ENCODE measurements around the gene KRTAP10-1. TPM values are rescaled to one million over a fixed set of nuclear protein-coding genes. Genes with fewer than 3 reads are reported as not detected.

Gene KRTAP10-1
- total RNA-seq, 4 donors from 2014 or later, result not detected

DNA sequence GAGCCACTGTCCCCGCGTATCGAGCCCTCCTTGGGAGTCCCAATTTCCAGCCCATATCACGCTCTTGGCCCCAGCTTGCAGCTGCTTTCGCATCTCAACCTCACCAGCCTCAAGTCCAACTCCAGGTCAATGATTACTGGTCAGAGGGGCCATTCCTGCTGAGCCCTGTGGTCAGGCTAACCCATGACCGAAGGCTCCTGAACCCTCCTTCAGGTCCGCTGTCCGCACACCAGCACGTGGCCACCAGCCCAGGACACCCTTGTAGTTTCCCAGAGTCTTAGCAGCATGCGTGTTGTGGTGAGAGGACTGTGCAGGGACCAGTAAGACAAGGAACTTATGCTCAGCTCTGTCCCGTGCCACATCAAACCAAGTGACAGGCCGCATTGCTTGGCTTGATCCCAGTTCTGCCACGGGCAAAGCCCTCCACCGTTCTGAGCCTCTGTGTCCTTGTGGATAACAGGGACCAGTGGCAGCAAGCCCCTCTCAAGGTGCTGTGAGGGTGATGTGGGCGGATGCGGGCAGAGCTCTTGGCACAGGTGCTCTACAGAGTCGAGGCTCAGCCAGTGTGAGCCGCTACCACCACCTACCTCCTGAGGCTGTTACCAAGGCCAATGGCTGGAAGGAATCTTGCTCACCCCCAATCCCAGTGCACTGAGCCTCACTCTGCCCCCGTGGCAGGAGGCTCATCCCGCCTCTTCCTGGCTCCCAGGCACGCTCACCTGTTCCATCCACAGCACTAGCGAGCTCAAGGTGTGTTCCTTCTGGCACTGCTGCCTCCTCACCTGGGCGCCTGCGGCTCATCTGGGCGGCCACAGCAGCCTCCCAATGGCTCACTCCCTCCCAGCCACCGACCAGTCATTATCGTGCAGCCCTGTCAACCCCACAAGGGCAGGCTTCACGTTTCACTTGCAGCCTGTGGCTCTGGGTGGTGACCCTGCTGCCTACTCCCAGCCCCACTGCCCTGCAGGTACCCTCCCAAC, 20.4 kb downstream of the KRTAP10-1 start:
- Histone ChIP-seq H3K9me3 (no peaks in the 10 kb centered on the region), H3K36me3 (no peaks in the 10 kb centered on the region), H3K27me3 (no peaks in the 10 kb centered on the region), H3K27ac (no peak overlapping the region), H3K4me1 (no peaks in the 10 kb centered on the region), H3K4me3 (no peak overlapping the region)
- TF ChIP-seq CTCF (IDR thresholded peaks at IDR 0.05) (no peak), POLR2A (IDR thresholded peaks at IDR 0.05) (no peak)
- intact Hi-C loops (cut with DNase I; ENCODE audit: low total_unique reads), result no loop called here
- DNase-seq, result no peak

GRCh38 chr21:44518686-44519085, 21.3 kb downstream of the KRTAP10-1 start:
- Histone ChIP-seq H3K36me3 (no peaks in the 10 kb centered on the region), H3K27ac (no peak overlapping the region), H3K4me3 (no peak overlapping the region), H3K27me3 (no peaks in the 10 kb centered on the region), H3K4me1 (no peaks in the 10 kb centered on the region), H3K9me3 (no peaks in the 10 kb centered on the region)
- TF ChIP-seq POLR2A (IDR thresholded peaks at IDR 0.05), result no peak
- no peak for TF ChIP-seq CTCF (IDR thresholded peaks at IDR 0.05)
- intact Hi-C loops (cut with DNase I; ENCODE audit: low total_unique reads), result no loop called here
- no peak for DNase-seq

DNA sequence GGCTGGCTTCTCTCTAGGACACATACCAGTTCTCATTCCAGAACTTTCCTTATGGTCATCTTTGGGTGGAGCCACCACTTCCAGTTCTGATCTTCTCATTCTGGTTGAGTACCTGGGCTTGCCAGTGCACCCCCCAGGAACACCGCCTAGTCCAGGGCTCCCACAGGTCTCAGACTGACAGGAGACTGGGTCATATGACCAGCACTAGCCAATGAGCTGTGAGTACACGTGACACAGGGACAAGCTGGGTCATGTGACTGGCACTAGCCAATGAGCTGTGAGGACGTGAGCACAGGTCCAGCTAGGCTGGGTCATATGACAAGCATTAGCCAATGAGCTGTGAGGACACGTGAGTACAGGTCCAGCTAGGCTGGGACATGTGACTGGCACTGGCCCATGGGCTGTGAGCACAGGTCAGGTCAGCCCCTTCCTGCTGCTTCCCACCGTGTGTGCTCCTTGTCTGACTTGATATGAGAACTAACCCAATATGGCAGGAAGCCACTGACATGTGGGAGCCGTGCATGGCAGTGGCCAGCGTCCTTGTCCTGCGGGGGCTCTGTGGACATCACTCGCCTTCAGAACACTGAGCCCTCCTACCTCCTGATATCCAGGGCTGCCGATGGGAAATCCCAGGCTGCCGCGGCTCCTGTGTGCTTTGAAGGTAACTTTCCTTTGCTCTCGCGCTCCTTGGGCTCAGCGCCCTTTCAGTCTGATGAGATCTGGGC, 22.7 kb downstream of the KRTAP10-1 start:
- H3K4me3 ChIP-seq, result no peak overlapping the region
- H3K27ac ChIP-seq, result no peak overlapping the region
- TF ChIP-seq CTCF (IDR thresholded peaks at IDR 0.05), result no peak
- TF ChIP-seq POLR2A (IDR thresholded peaks at IDR 0.05), result no peak
- no peak for DNase-seq
- no peaks in the 10 kb centered on the region for H3K4me1 ChIP-seq
- H3K9me3 ChIP-seq, result no peaks in the 10 kb centered on the region
- H3K27me3 ChIP-seq, result no peaks in the 10 kb centered on the region
- H3K36me3 ChIP-seq, result no peaks in the 10 kb centered on the region
- intact Hi-C loops (cut with DNase I; ENCODE audit: low total_unique reads), result no loop called here

DNA sequence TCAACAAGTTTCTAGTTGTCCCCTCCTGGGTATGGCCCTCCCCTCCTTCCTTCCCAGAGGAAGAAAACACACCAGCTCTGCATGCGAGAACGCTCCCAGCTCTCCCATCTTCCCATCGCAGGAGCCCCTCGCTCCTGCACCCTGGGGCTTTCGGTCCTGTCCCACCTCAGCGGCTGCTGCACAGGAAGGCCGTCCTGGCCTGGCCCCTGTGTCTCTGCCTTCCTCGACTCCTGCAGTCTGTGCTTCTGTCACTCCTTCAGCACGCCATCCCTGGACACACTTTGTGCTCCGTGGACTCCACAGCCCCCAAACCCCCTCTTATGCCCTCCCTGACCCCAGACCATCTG, 23.2 kb downstream of the KRTAP10-1 start:
- Histone ChIP-seq H3K4me3 (no peak overlapping the region), H3K4me1 (no peaks in the 10 kb centered on the region), H3K27ac (no peak overlapping the region), H3K27me3 (no peaks in the 10 kb centered on the region), H3K9me3 (no peaks in the 10 kb centered on the region), H3K36me3 (no peaks in the 10 kb centered on the region)
- DNase-seq, result no peak
- TF ChIP-seq CTCF (IDR thresholded peaks at IDR 0.05), result no peak
- intact Hi-C loops (cut with DNase I; ENCODE audit: low total_unique reads), result no loop called here

GRCh38 chr21:44516342-44516741, 23.7 kb downstream of the KRTAP10-1 start:
- Histone ChIP-seq H3K36me3 (no peaks in the 10 kb centered on the region), H3K4me3 (no peak overlapping the region), H3K27ac (no peak overlapping the region), H3K4me1 (no peaks in the 10 kb centered on the region), H3K9me3 (no peaks in the 10 kb centered on the region), H3K27me3 (no peaks in the 10 kb centered on the region)
- TF ChIP-seq POLR2A (IDR thresholded peaks at IDR 0.05) (no peak), CTCF (IDR thresholded peaks at IDR 0.05) (no peak)
- intact Hi-C loops (cut with DNase I; ENCODE audit: low total_unique reads), result no loop called here
- no peak for DNase-seq

Data from uterus (tissue), 4 donors.